Stimulated activated CD8-positive, alpha-beta memory T cell treated with anti-CD3 and anti-CD28 coated beads, Interleukin-15, amount 100 ng/mL, for 4 hours (primary cell): ENCODE data around the gene FAM72A.
"Not testable (repeated sequence)": the region's sequence is repeated elsewhere in the genome, so short reads cannot be mapped to it uniquely, and the experiment has no call there.

Source experiments
- DNase-seq, 2 donors: peaks; one replicate each; pipeline ENCODE4 v3.0.0-alpha.2; 2020; ENCODE audit warnings: low read depth in 2 of 2

FAM72A gene

GRCh38 chr1:206215600-206216392, 13.2 kb upstream of the FAM72A start:
- DNase-seq = not testable (repeated sequence)

DNA sequence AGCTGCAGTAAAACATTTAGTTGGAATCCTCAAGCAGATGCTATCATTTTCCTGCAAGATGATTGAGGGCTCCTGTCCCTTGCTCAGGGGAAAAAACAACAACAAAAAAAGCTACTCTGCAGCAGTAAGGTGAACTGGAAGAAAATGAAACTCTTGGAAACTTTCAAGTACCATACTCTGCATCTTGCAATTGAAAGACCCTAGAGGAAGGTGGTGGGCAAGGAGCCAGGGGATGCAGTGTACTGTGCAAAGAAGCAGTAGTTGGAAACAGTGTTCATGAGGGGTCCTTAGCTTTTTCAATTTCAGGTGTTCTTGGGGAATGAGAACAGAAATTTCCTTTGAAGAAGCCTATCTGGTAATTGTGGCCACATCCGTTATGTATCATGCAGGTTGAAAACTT, 8.2 kb upstream of the FAM72A start:
- not testable (repeated sequence) for DNase-seq

GRCh38 chr1:206205569-206205968, 2.9 kb upstream of the FAM72A start:
- not testable (repeated sequence) for DNase-seq

- DNase-seq = not testable (repeated sequence)
Observed at GRCh38 chr1:206204871-206205270, 2.2 kb upstream of the FAM72A start.

DNA sequence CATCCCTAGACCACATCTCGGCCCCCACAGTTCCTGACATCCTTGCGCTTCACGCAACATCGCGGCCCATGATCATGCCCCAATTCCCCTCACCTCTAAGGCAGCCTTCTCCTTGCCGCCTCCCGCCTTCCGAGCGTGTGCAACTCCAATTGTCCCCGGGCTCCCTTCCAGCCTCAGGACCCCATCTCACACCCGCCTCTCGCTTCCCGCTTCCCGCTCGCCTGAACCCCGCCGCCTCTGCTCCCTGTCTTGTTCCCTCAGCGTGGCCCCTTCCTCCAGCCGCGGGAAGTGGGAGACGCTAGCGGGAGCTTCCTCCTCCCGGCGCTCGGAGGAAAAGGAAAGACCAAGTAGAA, 1.5 kb upstream of the FAM72A start:
- DNase-seq = not testable (repeated sequence)

DNA sequence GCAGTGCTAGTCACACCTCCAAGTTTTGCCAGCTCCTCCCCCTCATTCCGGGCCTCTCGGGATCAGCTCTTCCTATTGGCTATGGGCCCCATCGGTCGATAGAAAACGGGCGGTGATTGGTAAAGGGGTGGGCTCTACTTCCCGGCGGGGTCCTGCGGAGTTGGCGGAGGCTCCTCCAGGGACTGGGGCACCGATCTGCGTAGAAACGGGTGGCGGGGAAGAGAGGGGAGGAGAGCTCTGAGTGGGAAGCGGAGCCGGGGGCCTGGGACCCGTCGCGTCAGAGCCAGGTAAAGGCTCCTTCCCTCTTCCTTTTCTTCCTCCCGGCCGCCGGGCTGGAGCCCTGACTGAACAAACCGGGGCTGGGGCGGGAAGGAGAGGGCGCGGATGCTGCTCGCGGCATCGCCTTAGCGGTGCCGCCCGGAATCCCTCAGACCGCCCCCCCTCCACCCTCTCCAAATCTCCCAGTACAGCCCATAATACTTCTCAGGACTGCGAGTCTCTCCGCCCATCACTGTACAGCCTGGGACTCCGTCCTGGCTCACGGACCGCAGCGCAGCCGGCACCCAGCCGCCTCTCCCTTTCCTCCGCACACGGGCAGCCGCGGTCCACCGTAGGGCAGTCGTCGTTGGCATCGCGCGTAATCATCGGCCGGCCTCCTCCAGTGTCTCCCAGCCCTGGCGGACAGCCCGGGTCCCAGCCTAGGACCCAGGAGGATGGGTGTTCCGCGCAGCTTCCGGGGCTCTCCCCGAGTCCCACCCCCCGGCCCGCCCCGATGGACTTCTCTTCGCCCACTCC, 922 bp upstream of the FAM72A start, which contains the start of gene SRGAP2:
SRGAP2 (plus strand) TSS at position 178 of the 795 bp plus-strand sequence. CDS start 2,430 bp downstream, outside the sequence.
- peak; percentile 1 to 27 for DNase-seq

DNA sequence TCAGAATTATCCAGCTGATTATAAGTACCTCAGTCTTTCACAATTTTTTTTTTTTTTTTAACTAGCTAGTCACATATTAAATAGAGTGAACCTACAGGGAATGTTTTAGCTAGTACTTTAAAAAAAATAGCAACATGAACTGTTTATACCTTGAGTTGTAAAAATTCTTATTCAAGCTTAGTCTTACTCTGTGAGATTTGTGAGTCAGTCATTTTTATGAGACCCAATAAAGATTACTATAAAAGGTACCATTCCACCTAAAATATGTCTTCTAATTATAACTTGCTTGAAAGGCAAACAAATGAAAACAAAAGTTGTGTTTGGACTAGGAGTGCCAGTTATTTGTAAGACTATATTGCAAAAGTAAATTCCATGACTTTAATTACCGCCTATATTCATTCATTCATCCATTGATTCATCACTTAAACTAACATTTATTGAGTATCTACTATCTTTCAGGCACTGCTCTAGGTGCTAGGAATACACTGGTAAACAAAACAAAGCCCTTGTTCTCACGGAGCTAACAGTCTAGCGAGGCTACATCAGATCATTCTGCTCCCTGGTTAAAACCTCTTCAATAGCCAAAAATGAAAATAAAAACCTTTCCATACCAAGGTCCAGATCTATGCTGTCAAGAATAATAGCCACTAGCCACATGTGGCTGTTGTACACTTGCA, 5.8 kb downstream of the FAM72A start:
- not testable (repeated sequence) for DNase-seq

GRCh38 chr1:206195182-206195581, 7.5 kb downstream of the FAM72A start:
- not testable (repeated sequence) for DNase-seq

DNA sequence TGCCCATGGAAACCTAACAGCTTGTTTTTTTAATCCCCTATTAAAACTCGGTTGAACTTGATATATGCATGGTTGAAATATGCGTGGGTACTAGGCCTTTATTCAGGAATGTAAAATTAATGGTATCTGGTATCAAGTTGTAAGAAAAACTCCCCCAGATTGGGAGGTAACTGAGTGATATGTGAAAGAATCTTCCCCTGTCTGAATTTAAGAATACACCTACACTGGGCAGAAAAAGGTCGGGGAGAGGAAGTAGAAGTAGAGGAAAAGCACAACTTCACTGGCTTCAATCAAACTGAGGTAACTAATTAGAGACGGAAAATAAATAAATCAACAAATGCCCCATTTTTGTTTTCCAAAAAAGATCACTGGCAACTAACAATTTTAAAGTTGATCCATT, 15.8 kb downstream of the FAM72A start:
- not testable (repeated sequence) for DNase-seq

DNA sequence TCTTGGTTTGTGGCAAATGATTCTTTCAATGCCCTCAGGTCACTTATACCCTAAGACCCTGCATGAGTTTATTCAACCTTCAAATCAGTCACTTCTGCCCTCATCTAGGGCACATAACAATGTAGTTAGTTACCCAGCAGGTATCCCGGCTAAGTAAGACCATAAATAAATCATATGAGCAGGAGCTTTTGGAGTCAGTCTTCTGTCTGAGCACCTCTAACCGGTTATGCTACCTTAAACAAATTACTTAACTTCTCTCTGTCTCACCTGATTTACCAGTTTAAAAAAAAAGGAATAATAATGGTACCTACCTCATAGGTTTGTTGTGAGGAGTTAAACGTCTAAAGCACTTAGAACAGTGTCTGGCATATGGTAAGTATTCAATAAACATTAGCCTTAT, 16.9 kb downstream of the FAM72A start:
- DNase-seq = not testable (repeated sequence)

- not testable (repeated sequence) for DNase-seq
Observed at GRCh38 chr1:206183788-206184187, 18.9 kb downstream of the FAM72A start.

DNA sequence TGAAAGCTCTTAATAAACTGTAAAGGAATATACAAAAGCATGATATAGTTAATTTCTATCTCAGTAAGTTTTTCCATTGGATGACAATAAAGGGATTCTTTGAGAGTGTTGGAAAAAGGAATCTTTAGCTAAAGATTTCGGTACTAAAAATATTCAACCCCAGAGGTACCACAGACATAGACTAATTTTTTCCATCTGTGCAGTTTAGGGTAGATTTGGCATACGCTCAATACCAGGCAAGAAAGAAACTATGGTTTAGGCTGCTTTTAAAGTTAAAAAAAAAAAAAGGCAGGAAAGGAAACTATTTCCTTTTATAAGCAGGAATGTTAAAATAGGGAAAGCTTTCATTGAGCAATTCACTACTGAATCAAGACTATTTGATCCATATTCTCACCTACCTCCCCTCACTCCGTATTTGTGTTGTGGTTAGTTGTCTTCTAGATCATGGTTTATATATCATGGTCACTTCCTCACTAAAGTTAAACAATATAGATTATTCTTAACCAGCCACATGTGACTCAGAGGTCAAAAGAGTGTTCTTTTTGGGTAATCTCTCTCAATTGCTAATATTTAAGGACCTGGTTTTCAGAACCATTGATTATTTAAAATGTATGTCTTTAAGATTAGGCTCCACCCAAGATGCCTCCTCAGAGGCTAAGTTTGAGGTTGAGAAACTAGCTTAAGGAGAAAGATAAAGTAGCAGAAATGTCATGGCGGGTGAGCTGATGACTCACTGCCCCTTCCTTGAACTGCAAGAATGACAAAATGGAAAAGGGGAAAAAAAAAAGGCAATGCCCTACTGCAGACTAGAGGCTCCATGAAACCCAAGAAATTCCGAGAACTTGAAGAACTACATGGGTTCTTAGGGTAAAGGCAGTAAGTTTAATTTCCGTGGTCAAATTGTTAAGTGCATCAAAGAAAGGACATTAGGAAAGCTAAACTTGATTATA, 20.0 kb downstream of the FAM72A start:
- not testable (repeated sequence) for DNase-seq

- DNase-seq = not testable (repeated sequence)
Observed at GRCh38 chr1:206179666-206180065, 23.0 kb downstream of the FAM72A start.

- DNase-seq = not testable (repeated sequence)
Observed at GRCh38 chr1:206178061-206178989, 24.3 kb downstream of the FAM72A start.

GRCh38 chr1:206176114-206176502, 26.5 kb downstream of the FAM72A start:
- not testable (repeated sequence) for DNase-seq

DNA sequence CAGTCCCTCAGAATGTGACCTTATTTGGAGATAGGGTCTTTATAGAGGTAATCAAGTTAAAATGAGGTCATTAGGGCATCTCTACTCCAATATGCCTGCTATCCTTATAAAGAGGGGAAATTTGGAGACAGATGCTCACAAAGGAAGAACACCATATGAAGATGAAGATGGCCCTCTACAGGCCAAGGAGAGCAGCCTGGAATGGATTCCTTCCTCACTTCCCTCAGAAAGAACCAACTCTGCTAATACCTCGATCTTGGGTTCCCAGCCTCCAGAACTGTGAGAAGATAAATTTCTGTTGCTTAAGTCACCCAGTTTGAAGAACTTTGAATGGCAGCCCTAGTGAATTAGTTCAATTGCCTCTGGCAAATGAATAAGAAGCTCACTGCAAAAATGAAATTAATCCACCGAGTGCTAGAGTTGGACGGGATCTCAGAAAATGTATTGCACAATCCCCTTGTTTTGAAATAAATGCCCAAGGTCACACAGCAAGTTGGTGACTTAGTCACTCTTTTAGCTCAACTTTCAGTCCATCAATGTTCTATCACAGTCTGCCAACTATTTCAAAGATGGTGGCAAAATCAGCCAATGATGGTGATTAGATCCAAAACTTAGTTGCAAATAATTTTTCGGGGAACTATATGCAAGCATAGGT, 27.1 kb downstream of the FAM72A start:
- not testable (repeated sequence) for DNase-seq

GRCh38 chr1:206174182-206174868, 28.3 kb downstream of the FAM72A start:
- DNase-seq = not testable (repeated sequence)

DNA sequence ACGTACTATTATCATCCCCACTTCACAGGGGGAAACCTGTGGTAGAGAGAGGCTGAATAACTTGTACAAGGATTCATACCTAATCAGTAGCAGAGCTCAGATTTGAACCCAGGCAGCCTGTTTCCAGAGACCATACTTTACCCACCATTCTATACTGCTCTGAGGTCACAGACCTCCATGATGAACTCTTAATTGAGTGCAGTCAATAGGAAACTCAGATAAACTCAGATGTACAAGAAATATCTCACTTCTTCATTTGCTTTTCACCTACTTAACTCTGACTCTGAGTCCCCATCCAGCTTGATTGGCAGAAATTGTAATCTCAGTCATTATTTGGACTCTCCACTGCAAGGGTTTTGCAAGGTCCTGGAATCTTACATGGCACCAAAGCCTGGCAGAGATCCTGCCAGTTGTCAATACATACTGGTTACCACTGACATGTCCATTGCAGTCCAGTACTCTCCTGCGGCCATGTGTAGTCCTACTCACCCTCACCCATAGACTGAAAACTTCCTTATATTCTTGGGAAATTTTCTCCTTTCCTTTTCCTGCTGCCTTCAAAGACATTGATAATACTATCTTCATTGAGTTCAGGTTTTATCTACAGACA, 29.4 kb downstream of the FAM72A start:
- not testable (repeated sequence) for DNase-seq
